ENCODE measurements around the gene CAND2. TPM values are rescaled to one million over a fixed set of nuclear protein-coding genes. Genes with fewer than 3 reads are reported as not detected.
A peak's percentile ranks its signal among the peaks of the same experiment; 100 is the strongest.
"Not testable (repeated sequence)": the region's sequence is repeated elsewhere in the genome, so short reads cannot be mapped to it uniquely, and the experiment has no call there.

The CAND2 gene
- total RNA-seq, 1 donor from 2014 or later: 1.2 TPM

DNA sequence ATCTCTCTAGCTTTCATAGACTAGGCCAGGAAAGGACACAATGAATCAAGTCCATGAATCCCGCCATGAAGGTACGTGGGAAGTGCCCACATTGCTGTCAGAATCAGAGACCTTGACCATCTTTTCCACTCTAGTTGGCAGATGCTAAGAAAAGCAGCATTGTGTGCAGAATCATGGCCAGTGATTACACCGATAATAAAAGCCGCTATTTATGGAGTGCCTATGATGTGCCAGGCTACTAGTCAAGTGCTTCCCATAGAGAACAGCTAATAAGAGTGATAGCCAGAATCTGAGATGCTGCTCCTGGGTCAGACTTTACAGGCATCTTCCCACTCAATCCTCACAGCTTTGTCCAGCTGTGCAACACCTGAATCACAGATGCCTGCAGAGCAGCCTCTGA is 58.1 kb downstream of the CAND2 start:
- DNase-seq (ENCODE audit: low read depth in 2 of 2): no peak

GRCh38 chr3:12856626-12857025 is 60.1 kb downstream of the CAND2 start:
- DNase-seq (ENCODE audit: low read depth in 2 of 2): no peak

DNA sequence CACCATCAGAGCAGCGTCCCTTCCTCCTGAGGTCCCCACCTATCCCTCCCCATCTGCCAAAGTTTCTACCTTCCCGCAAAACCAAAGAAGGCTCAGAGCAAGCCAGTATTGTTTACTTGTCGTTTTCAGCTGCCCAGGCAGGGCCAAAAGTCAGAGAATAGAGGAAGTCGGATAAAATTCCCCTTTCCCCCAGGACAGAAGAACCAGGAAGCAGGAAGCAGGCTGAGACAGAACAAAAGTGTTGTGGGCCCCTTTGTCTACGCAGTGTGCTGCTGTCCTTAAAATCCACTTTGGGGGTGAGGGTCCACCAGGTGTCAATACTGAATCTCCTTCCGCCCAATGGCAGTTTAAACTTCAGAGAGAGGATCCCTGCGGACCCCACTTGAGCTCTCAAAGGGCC is 63.4 kb downstream of the CAND2 start:
- DNase-seq (ENCODE audit: low read depth in 2 of 2): peak in 1 of 2 donors; percentile 17

DNA sequence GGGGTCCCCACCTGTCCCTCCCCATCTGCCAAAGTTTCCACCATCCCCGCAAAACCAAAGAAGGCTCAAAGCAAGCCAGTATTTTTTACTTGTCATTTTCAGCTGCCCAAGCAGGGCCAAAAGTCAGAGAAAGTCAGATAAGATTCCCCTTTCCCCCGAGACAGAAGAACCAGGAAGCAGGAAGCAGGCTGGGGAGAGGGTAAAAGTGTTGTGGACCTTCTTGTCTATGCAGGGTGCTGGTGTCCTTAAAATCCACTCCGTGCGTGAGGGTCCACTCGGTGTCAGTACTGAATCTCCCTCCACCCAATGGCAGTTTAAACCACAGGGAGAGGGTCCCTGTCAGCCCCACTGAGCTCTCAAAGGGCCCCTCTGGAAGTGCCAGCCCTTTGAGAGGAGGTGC is 65.1 kb downstream of the CAND2 start:
- no peak for DNase-seq (ENCODE audit: low read depth in 2 of 2)

DNA sequence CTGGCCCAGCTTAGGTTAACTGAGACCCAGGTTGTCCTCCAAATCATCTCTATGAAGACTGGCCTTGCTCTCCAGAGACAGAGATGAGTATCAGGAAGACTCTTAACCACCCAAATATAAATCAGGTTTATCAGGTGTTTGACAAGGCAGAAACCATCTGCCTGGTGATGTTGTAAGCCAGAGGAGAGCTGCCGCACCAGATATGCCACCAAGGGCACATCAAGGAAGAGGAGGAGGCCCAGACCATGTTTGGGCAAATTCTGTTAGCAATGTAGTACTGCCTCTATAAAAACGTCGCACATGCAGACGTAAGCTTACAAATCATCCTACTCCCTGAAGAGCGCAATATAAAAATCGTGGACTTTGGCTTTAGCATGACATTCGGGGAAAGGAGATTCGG is 65.9 kb downstream of the CAND2 start:
- no peak for DNase-seq (ENCODE audit: low read depth in 2 of 2)

- DNase-seq (ENCODE audit: low read depth in 2 of 2): no peak
Measured at GRCh38 chr3:12865271-12865670, 68.8 kb downstream of the CAND2 start.

DNA sequence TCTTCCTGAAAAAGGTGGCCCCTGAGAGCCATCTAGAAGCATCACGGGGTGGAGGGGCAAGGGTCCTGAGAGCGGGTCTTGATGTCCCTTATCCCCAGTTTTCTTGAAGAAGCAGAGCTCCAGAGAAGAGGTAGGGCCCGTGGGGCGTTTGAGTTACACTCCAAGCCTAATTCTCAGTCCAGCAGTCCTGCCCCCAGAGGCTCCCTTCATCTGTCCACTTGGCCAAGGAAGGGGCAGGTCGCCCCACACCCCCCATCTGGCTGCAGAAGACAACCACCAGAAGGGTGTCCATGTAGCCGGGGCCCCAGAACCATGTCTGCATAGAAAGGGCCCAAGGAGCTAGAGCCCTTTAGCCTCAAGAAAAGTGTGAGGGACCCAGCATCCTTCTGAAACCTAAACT is 70.4 kb downstream of the CAND2 start:
- DNase-seq (ENCODE audit: low read depth in 2 of 2): no peak

- peak; percentile 66 to 84 for DNase-seq (ENCODE audit: low read depth in 2 of 2)
Measured at GRCh38 chr3:12868039-12869034, 71.9 kb downstream of the CAND2 start.

GRCh38 chr3:12869035-12869621 is 72.6 kb downstream of the CAND2 start:
- DNase-seq (ENCODE audit: low read depth in 2 of 2): peak in 1 of 2 donors; percentile 14

GRCh38 chr3:12870942-12871341 is 74.5 kb downstream of the CAND2 start:
- no peak for DNase-seq (ENCODE audit: low read depth in 2 of 2)

DNA sequence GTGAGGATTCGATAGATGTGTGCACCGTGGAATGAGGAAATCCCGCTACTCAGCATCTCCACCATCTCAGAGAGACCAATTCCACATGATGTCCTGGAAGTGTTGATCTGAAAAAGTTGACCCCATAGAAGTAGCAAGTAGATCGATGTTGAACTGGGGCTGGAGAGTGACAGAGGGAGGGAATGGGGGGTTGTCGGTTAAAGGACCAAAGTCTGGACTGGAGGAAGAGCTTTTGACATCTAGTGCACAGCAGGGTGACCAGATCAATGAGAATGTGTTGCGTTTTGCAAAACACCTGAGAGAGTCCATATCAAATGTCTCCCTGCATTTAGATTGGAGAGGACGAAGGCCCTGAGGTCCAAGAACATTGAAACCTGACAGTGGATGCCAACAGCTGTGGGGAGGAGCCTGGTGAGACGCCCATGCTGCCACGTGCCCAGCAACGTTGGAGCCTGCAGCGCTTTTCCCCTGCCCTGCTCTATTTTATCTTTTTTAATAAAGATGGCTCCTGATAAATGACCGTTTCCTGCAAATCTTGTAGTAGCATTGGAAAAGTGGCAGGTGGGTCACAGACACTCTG is 75.0 kb downstream of the CAND2 start:
- DNase-seq (ENCODE audit: low read depth in 2 of 2): no peak

- DNase-seq (ENCODE audit: low read depth in 2 of 2): peak; percentile 11 to 40
Measured at GRCh38 chr3:12875857-12876836, 79.7 kb downstream of the CAND2 start.

GRCh38 chr3:12877040-12877439 is 80.6 kb downstream of the CAND2 start:
- DNase-seq (ENCODE audit: low read depth in 2 of 2): no peak

DNA sequence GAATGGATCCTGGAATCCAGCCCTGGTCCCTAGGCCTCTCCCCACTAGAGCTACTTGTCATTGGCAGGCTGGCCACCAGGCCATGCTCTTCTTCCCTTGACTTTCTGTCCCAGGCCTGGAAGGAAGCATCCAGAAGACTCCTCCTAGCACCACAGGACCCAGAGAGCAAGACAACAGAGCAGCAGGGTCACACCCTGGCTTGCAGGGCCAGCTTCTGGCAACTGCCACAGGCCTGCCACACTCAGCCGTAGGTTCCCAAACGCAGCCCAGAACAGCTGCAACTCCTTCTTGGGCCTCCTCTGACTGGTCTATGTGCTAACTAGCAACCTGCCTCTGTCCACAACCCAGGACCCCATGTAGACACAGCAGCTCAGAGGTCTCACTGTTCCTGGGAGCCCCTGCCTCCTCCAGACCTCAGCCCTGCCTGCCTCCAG is 81.7 kb downstream of the CAND2 start:
- no peak for DNase-seq (ENCODE audit: low read depth in 2 of 2)

DNA sequence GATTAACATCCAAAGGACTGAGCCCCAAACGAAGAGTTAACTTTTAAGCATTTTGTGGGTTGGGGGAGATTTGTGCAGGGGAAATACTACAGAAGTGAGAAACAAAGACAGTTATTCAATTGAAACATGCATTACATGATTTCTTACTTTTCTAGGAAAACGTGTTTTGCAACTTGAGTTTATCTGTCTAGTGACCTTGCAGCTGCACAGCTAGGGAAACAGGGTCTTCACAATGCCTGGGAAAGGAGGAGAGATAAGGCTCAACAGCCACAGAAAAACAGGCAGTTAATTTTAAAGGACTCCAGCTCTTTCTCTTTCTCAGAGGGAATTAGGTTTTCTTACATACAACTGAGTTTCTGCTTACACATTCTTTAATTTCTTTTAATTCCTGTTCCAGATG is 82.3 kb downstream of the CAND2 start:
- DNase-seq (ENCODE audit: low read depth in 2 of 2): not testable (repeated sequence)

DNA sequence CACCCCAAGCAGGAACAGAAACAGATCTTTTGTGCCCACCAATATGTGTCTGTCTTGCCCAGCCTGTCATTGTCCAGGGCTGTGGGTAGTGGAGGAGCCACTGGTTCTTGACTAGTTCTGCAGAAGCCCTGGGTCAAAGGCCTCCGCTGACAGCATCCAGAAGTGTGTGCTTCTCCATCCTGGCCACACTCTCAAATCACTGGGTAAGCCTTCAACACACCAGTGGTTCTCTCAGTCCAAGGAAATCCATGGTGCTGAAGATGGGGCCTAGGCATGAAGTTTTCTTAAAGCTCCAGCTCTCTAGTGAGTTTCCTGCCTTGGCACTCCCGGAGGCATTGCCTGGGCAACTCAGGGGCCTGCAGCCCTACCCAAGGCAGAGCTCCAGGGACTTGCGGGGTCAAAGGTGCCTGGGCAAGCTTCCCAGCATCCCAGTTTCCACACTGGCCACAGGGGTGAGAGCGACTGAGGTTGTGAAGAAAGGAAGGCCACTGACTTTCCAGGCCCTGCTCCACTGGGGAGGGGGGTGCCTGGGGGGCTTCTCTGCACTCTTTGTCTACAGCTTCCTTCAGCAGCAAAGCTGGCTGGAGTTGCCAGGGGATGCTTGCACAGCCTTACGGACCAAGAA is 82.8 kb downstream of the CAND2 start:
- no peak for DNase-seq (ENCODE audit: low read depth in 2 of 2)

DNA sequence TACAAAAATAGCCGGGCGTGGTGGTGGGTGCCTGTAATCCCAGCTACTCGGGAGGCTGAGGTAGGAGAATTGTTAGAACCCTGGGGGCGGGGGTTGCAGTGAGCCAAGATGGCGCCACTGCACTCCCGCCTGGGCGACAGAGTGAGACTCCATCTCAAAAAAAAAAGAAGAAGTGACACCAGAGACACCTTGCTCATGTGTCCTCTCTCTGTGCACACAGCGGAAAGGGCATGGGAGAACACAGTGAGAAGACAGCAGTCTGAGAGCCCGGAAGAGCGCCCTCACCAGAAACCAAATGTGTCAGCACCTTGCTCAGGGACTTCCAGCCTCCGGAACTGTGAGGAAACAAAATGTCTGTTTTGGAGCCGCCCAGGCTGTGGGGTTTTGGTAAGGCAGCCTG is 85.4 kb downstream of the CAND2 start:
- DNase-seq (ENCODE audit: low read depth in 2 of 2): not testable (repeated sequence)

DNA sequence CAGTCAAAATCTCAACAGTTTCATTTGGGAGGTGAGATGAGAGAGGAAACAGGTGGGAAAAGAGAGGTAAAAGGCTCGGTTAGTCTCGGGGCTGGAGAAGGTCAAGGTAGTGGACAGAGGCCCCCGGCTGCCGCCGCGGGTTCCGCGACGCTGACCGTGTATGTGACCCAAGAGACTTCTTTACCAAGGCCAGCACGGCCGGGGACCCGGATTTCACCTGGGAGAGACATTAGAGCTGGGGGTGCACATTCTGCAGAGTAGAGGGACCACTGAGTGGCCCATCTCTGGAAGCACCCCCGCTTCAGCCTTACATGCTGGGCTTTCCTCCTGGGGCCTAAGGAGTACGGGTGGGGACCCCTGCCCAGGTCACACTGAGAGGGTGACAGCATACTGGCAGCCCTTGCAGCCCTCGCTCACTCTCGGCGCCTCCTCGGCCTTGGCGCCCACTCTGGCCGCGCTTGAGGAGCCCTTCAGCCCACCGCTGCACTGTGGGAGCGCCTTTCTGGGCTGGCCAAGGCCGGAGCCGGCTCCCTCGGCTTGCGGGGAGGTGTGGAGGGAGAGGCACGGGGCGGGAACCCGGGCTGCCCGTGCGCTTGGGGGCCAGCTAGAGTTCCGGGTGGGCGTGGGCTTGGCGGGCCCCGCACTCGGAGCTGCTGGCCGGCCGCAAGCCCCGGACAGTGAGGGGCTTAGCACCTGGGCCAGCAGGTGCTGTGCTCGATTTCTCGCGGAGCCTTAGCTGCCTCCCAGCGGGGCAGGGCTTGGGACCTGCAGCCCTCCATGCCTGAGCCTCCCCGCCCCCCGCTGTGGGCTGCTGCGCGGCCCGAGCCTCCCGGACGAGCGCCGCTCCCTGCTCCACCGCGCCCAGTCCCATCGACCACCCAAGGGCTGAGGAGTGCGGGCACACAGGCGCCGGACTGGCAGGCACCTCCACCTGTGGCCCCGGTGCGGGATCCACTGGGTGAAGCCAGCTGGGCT is 86.1 kb downstream of the CAND2 start:
- DNase-seq (ENCODE audit: low read depth in 2 of 2): no peak

- DNase-seq (ENCODE audit: low read depth in 2 of 2): no peak
Measured at GRCh38 chr3:12884186-12884680, 87.8 kb downstream of the CAND2 start.
